GM19043 (cell line): ENCODE results near the gene KAZN.

Source experiments
- ATAC-seq: cut with Tn5 transposase; IDR thresholded peaks from one replicate; pipeline ENCODE4 v1.9.1; 2021; ENCODE audit warnings: low read depth; ENCODE audit not compliant: unreplicated experiment

Gene KAZN

DNA sequence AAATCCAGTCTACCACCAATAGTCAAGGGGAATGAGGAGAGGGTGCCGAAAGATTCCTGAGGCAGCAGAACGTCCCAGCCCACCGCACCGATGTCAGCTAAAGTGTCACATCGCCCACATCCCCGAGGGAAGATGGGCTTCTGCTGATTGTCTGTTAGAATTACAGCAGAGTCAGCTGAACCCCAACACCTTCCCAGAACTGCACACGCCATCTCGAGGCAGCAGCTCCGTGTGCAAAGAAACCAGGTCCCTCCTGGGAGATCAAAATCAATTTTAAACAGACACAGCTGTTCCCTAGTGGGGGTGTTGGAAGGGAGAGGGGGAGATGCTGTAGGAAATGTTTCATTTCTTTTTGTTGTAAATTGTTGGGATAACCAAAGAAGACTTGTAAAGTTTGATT lies 12.8 kb upstream of the KAZN start:
- no peak for ATAC-seq

GRCh38 chr1:14590411-14591180 lies 7.9 kb upstream of the KAZN start:
- no peak for ATAC-seq

DNA sequence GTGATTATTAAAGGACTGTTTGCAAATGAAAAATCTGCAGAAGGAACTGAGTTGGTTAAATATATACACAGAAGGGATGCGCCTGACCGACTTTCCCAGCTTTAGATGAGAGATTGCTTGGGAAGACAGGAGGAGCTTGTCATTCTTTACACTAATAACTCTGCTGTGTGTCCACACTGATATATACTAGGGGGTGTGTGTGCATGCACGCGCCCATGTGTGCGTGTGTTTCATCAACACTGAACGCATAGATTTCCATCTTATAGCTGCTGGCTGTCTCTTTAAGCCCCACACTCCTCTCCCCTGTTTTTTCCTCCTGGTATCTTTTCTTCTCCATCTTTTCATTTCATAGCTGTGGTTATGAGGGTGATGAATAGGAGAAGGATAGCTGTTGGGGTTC lies 6.9 kb upstream of the KAZN start:
- ATAC-seq, result no peak

DNA sequence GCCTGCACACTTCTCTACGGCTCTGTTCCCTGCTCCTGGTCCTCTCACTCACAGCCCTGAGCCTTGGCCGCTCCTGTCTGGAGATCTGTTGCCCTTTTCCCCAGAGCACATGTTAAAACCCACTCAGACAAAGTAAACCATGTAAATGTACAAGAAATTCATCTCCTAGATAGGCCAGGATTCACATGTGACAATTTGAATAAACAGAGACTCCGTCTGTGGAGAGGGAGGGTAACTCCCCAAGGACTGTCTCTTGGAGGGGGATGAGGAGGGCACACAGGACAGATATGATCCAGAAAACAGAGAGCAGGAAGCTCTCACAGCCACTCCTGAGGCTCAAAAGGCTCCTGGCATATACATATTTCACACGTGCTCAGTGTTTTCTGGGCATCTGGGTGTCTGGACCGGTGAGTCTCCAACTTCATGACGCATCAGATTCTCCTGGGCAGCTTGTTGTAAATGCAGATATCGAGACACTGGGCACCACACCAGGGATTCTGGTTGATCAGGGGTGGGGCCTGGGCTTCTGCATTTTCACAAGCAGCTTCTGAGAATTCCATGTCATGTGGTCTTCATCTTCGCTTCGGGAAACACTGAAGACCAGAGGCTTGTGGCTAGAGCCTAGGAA lies 6.4 kb upstream of the KAZN start:
- ATAC-seq, result no peak

DNA sequence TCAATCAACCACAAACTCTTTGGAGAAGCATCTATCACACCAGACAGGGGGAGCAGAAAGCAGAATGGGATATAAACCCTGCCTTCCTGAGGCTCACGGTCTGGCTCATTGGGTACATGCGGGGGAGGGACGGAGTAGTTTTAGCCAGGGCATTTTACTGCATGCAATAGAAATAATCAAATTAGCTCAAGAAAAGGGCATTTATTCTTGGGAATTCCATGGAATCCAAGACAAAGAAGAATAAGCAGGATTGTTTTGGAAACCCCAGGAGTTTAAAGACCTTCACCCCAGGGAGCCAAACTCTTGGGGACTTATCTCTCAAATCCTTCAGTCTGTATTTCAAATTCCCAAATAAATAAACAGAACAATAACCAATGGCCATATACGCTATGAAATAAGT lies 5.2 kb upstream of the KAZN start:
- ATAC-seq, result no peak

DNA sequence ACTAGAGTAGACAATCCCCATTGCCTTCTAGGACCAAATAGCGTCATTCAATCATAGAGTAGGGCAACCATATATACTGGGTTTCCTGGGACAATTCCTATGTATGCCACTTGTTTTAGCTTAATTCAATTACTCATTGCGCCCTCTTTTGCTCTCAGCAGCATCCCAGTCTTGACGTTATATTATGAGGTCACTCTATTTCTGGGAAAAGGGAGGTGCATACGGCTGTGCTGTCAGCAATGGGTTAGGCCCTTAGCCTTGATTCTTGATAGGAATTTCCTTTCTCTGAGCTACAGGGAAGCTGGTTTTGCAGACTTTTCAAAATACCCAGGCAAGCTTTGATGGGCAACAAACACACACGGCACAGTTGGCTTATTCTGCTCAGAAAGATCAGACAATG lies 4.4 kb upstream of the KAZN start:
- ATAC-seq, result no peak

DNA sequence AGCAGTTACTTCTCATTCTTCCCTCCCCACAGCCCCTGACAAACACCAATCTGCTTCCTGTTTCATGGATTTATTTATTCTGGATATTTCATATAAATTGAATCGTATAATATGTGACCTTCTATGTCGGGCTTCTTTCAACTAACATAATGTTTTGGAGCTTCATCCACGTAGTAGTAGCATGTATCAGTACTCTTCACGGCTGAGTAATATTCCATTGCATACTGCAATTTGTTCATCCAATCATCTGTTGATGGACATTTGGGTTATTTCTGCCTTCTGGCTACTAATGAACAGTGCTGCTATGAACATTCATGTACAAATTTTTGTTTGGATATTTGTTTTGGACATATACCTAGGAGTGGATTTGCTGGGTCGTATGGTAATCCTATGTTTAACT lies 1.9 kb upstream of the KAZN start:
- ATAC-seq, result no peak

DNA sequence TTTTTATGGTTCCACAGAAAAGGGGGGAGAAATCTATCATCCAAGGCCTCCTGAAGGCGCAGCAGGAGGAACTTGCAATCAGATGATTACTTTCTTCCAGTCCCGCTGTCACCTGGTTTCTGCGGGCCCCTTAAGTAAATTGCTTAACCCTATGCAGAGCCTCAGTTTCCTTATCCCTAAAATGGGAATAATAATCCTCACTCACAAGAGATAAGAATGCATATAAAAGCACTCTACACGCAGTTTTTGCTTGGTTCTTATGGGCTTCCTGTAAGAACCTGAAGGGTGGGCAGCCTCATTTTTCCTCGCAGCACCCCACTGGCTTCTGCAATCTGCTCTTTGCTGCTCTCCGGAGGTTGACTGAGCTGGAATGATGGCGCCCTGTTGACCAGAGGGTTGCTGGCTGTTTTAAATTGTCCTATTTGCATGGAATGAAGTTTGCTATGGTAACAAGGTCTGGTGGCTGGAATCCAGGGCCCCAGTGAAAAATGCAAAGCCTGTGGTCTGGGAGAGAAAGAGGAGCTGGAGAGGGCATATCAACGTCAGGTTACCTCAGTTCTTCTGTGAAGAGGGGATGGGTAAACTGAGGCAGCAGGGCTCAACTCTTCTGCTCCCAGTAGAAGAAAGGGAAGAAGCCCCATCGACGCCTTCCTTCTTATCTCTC lies 1.0 kb upstream of the KAZN start:
- no peak for ATAC-seq

GRCh38 chr1:14598007-14598497 lies 433 bp upstream of the KAZN start:
- ATAC-seq, result no peak

DNA sequence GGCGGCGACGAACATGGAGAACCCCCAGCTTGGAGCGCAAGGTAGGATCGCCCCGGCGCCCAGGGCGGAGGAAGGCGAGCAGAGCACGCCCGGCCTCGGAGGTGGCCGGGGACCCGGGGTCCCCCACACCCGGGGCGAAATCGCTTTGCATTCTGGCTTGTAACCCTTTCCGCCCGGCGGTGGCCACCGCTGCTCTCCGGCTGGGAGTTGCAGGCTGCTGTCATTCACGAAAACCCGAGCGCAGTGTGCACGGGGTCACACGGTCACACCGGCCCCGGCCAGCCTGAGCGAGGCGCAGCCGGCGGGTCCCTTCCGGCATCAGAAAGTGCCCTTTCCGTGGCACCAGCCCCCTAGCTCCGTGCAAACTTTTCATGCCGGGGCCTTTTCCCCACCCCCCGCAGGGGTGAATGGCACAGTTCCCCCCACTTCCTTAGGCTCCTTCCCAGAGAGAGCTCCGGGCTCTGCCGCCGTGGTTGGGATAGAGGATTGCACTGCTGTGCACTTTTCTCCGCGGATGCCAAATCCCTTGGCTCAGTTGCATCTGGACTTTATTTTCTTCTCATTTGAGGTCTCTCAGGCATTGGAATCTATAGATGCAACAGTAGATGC lies 802 bp downstream of the KAZN start:
- ATAC-seq, result no peak

- peak; percentile 58 for ATAC-seq
Observed at GRCh38 chr1:14599800-14600199, 1.3 kb downstream of the KAZN start.

GRCh38 chr1:14600405-14601112 lies 2.1 kb downstream of the KAZN start:
- no peak for ATAC-seq

- ATAC-seq, result no peak
Observed at GRCh38 chr1:14602136-14602535, 3.7 kb downstream of the KAZN start.

- no peak for ATAC-seq
Observed at GRCh38 chr1:14603645-14604044, 5.2 kb downstream of the KAZN start.

DNA sequence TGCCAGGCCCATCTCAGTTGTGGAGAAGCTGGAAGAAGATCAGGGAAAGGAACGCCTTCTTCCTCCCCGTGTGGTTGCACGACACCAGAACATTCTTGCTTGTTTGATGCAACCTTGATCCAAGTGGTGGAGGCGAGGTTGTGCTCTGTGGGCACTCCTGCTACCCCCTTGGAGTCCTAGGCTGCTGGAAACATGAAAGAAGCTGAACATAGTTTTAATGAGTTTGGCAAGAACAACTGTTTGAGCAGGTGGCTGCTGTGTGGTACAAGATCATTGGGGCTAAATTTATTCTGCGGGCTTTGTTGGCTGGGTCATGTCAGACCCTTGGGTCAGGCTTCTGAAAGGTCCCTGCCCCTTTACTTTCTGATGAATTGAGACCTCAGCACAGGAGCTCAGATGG lies 5.9 kb downstream of the KAZN start:
- no peak for ATAC-seq

DNA sequence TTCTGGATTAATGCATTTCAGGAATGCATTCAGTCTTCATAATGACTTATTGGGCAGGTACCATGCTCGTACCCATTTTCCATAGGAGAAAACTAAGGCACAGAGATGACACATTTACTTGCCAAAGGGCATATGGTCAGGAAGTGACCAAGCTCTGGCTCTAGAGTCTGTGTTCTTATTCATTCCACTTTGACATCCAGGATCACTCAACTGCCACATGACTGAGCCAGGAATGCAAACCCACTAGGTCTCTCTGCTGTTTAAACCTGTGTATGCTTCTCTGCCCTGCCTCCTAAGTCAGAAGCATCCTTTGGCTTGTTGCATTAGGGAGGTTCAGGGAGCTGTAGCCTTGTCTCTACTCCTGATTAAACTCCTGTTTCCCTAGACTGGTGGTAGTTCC lies 7.5 kb downstream of the KAZN start:
- ATAC-seq, result no peak

DNA sequence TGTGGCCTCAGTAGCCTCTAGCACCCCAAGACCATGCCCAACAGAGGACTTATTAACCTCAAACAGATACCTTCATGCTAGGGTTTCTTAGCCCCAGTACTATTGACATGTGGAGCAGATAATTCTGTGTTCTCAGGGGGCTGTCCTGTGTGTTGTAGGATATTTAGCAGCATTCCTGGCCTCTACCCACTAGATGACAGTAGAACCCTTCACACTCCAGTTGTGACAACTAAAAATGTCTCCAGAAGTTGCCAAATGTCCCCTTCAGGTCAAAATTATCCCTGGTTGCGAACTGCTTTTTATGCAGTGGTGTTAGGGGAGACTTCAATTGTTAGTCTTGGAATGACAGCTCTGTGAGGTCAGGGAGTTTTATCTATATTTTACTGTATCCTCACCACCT lies 8.1 kb downstream of the KAZN start:
- ATAC-seq, result no peak

GRCh38 chr1:14607295-14607694 lies 8.8 kb downstream of the KAZN start:
- ATAC-seq, result no peak

DNA sequence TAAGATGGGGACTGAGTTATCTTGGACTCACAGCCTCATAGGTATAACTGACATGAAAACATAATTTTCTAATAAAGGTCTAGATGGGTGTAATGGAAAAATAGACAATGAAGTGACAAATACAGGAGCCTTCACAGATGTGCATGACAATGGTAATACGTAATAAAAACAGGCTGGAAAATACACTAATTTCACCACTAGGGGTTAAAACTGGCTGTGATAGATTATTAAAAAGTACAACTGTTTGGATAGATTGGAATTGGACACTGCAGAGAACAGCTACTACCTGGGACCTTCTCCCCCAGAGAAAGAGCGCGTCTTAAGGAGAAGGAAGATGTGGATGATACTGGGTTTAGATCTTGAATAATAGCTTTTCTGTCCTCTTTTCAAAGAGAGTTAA lies 9.8 kb downstream of the KAZN start:
- no peak for ATAC-seq

DNA sequence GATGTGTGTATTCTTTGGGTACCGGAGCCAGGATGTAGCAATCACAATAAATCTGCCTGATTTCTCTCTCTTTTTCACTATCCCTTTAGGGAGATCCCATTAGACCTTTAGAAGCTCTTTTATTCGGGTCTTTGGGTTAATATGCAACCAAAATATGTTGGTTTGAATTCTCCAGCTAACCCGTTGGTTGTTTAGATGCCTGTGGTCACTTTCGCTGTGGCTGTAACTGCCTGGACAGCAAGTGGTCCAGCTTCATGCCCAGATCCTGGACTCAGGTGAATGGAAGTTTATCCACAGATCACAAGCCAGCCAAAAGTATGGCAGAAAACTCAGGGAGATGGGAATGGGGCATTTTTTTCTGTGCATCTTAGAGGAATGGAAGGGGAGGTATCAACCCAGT lies 12.3 kb downstream of the KAZN start:
- ATAC-seq, result no peak

GRCh38 chr1:14611792-14612191 lies 13.3 kb downstream of the KAZN start:
- ATAC-seq, result no peak
